IPS-NIHi11 (cell line): ENCODE data around the gene MAGOH.
A peak's percentile ranks its signal among the peaks of the same experiment; 100 is the strongest.
"Not testable (repeated sequence)": the region's sequence is repeated elsewhere in the genome, so short reads cannot be mapped to it uniquely, and the experiment has no call there.

ENCODE experiments used
- DNase-seq: peaks from one replicate; pipeline ENCODE4 v3.0.0; 2012; ENCODE audit warnings: mixed read lengths, low spot score

The MAGOH gene

GRCh38 chr1:53186533-53186932 is 51.8 kb downstream of the MAGOH start:
- no peak for DNase-seq

- DNase-seq: not testable (repeated sequence)
These were observed 52.4 kb downstream of the MAGOH start for GRCh38 chr1:53185955-53186297.

- no peak for DNase-seq
These were observed 55.0 kb downstream of the MAGOH start for GRCh38 chr1:53183095-53183990.

GRCh38 chr1:53182716-53183094 is 55.6 kb downstream of the MAGOH start:
- DNase-seq: no peak

GRCh38 chr1:53182111-53182593 is 56.2 kb downstream of the MAGOH start:
- DNase-seq: peak; percentile 82

- DNase-seq: no peak
These were observed 57.4 kb downstream of the MAGOH start for GRCh38 chr1:53180951-53181350.

- DNase-seq: no peak
These were observed 58.1 kb downstream of the MAGOH start for GRCh38 chr1:53180226-53180625.
